HG02642 (cell line): ENCODE measurements around the gene PAQR6.

Source experiments
- ATAC-seq: cut with Tn5 transposase; IDR thresholded peaks from one replicate; pipeline ENCODE4 v1.9.1; 2021; ENCODE audit warnings: mild to moderate bottlenecking; ENCODE audit not compliant: unreplicated experiment, poor library complexity

The PAQR6 gene

DNA sequence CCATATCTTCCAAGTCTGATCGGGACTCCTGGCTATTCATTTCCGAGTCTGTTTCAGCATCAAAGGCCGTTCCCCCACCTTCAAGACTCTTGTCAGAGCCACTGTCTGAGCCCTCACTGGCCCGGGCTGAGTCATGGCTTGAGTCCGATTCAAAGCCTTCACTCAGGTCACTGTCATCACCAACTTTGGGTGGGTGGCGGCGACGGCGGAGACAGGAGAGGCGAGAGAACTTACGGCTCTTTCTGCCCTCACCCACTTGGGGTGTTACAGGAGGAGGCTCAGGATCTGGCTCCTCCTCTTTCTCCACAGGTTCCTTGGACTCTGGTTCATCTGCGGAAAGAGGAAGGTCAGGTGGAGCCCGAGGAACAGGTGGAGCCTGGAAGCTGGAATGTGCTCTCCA is 18.2 kb upstream of the PAQR6 start:
- no peak for ATAC-seq

- ATAC-seq, result no peak
These were observed 15.4 kb upstream of the PAQR6 start for GRCh38 chr1:156263288-156263655.

GRCh38 chr1:156262461-156263287 is 14.8 kb upstream of the PAQR6 start:
- ATAC-seq, result no peak

DNA sequence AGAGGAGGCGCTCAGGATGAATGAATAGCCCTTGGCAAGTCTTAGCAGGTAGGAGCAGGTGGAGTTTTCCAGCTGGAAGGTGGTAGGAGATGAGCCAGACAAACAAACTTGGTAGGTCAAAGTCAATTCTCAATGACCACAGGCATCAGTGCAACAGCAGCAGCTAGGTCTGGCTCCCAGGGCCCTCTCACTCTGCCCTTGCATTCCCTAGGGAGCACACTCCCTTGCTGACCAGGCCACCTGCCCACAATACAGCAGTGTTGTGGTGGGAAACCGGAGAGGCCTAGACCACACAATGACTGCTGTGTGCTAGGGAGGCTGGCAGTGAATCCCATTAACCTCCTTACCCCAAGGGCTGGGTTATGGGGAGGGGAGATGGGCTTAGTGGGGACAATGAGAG is 13.0 kb upstream of the PAQR6 start:
- no peak for ATAC-seq

GRCh38 chr1:156259805-156260204 is 11.9 kb upstream of the PAQR6 start:
- no peak for ATAC-seq

- no peak for ATAC-seq
These were observed 11.0 kb upstream of the PAQR6 start for GRCh38 chr1:156258859-156259258.

DNA sequence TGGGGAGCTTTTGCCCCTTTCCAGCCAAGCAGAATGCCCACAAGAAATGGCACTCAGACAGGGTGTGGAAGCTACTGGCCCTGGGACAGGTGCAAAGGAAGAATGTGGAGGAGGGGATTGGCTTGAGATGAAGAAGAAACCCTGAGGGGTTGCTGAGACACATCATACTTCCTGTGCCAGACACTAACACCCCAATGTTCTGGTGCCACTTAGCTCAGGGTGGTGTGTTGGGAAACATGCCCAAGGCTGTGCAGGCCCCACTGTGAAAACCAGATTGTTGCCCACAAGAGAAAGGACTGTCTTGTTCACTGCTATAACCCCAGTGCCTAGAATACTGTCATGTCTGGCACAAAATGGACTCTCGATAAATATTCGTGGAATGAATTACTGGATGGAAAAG is 9.9 kb upstream of the PAQR6 start:
- no peak for ATAC-seq

- ATAC-seq, result no peak
These were observed 5.8 kb upstream of the PAQR6 start for GRCh38 chr1:156253634-156254033.

DNA sequence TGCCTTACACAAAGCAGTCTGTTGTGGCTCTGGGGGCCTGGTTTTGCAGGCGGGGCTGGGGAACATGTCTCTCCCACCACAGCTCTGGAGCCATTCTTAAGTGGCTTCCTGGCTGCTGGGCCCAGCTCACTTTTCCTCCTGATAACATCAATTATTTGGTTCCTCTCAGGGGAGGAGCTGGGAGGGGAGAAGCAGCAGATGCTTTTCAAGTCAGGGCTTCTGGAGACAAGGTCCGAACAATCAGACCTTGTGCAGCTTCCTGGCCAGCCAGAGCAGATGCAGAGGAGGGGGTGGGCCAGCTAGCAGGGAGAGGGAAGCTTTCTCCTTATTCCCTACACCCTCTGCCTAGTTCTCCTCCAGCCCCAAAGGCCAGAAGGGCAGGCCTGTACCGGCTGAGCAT is 3.7 kb upstream of the PAQR6 start:
- ATAC-seq, result no peak

GRCh38 chr1:156249593-156249992 is 1.7 kb upstream of the PAQR6 start:
- ATAC-seq, result no peak

DNA sequence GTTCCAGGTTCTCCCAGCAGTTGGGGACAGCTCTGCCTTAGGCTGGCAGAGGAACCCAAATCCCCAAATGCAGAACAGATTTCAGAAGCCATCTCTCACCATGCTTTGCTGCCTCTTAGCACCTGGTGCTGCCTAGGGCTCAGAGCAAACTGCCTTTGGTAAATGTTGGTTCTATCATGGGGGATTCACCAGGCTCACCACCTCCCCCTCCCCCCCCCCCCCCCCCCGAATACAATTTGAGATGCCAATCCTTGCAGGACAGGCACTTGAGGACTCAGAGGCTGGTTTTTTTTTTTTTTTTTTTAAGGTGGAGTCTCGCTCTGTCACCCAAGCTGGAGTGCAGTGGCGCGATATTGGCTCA is 447 bp upstream of the PAQR6 start:
- no peak for ATAC-seq

GRCh38 chr1:156246781-156247459 is 936 bp downstream of the PAQR6 start:
- no peak for ATAC-seq

- no peak for ATAC-seq
These were observed 1.5 kb downstream of the PAQR6 start for GRCh38 chr1:156246241-156246780.

DNA sequence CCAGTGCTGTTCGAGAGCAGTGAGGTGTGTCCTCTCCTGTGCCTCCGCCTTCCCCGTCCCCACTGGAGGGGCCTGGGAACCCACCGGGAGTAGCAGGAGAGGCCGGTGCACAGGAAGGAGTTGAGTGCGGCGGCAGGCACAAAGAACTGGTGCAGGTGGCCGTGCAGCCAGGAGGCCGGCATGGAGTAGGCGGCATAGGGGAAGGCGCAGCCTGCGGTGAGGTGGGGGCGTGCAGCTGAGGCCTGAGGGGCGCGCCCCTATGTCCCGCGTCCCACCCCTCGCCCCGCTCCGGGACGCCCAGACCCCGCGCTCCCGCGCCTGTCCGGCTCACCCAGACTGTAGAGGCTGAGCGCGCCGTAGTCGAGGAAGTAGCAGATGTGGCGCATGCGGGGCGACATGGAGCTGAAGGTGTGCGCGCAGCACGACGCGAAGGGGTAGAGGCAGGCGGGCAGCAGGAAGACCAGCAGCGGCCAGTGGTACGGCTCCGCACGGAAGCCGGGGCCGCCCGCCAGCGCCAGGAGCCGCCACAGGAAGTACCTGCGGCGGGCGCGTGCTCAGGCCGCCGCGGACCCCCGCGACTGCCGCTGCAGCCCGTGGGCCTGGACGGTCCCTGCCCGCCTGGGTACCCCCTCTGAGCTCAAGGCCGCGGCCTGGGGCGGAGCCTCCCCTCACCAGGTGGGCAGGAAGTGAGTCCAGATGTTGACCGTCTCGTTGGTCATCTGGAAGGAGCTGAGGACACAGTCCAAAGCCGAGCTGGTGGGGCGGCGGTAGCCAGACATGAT is 2.2 kb downstream of the PAQR6 start:
- no peak for ATAC-seq

DNA sequence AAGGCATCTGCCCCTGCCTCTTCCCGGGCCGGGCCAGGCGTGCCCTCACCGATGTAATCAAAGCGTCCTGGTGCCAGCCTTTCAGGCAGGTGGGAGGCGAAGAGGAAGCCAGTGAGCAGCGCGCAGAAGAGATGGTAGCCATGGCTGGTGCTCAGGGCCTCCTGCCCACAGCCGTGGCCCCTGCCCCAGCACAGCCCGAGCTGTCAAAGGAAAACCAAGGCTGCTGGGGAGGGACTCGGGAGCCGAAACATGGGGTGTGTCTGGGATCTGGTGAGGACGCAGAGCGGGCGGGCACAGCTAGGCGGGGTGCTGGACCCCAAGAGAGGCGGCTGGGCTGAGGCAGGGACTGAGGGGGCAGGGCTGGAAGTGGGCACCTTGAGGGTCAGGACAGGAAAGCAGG is 3.1 kb downstream of the PAQR6 start:
- ATAC-seq, result no peak

DNA sequence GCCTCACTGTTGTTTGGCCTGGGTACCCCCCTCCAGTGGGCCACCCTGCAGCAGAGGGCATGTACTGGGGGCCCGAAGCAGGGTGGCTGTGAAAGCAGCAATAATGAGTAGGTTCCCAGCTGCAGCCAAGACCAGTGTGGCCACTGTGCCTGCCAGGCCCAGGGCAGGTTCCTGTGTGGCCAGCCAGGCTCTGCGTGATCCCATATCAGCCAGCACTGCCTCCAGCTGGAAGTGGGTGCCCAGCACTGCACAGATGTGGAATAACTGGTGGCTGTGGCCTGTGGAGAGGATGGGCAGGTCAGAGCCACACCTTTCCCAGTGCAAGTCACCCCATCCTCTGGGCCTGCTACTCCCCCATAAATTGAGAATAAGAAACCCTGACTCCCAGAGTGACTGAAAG is 3.7 kb downstream of the PAQR6 start:
- no peak for ATAC-seq

DNA sequence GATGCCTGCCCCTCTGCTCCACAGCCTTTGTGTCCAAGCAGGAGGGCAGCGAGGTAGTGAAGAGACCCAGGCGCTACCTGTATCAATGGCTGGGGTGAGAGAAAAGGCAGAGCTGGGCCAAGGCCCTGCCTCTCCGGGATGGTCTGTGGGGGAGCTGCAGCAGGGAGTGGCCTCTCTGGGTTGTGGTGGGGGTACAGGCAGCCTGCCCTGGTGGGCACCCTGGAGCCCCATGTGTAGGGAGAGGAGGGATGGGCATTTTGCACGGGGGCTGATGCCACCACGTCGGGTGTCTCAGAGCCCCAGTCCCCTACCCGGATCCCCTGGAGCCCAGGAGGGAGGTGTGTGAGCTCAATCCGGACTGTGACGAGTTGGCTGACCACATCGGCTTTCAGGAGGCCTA is 5.1 kb downstream of the PAQR6 start:
- ATAC-seq, result no peak

DNA sequence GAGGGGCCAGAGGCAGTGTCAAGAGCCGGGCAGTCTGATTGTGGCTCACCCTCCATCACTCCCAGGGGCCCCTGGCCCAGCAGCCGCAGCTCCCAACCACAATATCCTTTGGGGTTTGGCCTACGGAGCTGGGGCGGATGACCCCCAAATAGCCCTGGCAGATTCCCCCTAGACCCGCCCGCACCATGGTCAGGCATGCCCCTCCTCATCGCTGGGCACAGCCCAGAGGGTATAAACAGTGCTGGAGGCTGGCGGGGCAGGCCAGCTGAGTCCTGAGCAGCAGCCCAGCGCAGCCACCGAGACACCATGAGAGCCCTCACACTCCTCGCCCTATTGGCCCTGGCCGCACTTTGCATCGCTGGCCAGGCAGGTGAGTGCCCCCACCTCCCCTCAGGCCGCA is 5.9 kb downstream of the PAQR6 start, which contains the start of gene BGLAP:
Gene BGLAP, plus strand, starts transcription at position 259 of the 400 bp plus-strand sequence. Its CDS starts 48 bp downstream, at position 307.
- no peak for ATAC-seq

DNA sequence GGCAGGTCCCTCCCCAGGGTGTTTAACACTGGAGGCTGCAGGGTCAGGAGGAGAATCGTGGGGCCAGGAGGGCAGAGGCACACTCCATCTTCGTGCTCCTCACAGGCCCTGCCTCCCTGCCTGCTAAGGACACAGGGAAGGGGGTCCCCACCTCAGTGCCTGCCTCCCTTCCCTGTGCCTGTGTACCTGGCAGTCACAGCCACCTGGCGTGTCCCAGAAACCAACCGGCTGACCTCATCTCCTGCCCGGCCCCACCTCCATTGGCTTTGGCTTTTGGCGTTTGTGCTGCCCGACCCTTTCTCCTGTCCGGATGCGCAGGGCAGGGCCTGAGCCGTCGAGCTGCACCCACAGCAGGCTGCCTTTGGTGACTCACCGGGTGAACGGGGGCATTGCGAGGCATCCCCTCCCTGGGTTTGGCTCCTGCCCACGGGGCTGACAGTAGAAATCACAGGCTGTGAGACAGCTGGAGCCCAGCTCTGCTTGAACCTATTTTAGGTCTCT is 6.5 kb downstream of the PAQR6 start:
- ATAC-seq, result no peak

GRCh38 chr1:156238248-156238647 is 9.6 kb downstream of the PAQR6 start:
- ATAC-seq, result no peak

DNA sequence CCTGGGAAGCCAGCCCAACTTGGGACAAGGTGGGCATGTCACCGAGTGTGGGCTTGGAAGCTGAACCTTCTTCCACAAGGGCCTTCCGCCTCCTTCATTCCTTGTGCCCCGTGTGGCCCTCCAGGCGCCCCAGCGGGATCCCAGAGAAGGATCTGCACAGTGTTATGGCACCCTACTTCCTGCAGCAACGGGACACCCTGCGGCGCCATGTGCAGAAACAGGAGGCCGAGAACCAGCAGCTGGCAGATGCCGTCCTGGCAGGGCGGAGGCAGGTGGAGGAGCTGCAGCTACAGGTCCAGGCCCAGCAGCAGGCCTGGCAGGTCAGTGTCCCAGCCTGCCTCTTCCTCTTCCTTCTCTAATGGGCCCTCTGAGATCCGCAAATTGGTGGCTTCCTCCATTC is 11.7 kb downstream of the PAQR6 start:
- no peak for ATAC-seq
